Uterus (tissue), 4 donors: ENCODE data around the gene WDSUB1. TPM values are rescaled to one million over a fixed set of nuclear protein-coding genes. Genes with fewer than 3 reads are reported as not detected.

Experiments
- DNase-seq, 2 donors: peaks; one replicate each; pipeline ENCODE4 v3.0.0-alpha.2; 2019 to 2020
- H3K27ac ChIP-seq, 2 donors: fragments of 200-600 bp; sonication (generic); 1 replicate in 1 of 2; 2 replicates in 1 of 2; pipeline ENCODE4 v1.5.1; 2016 to 2018
- H3K27me3 ChIP-seq, 2 donors: fragments of 200-600 bp; sonication (generic); one replicate each; pipeline ENCODE4 v1.5.1; 2018 to 2019; ENCODE audit warnings: control low read depth in 1 of 2
- H3K36me3 ChIP-seq, 2 donors: fragments of 200-600 bp; sonication (generic); one replicate each; pipeline ENCODE4 v1.5.1; 2019; ENCODE audit warnings: control low read depth in 1 of 2
- H3K4me1 ChIP-seq, 2 donors: fragments of 200-600 bp; sonication (generic); one replicate each; pipeline ENCODE4 v1.5.1; 2018 to 2019; ENCODE audit warnings: control low read depth in 1 of 2
- H3K4me3 ChIP-seq, 2 donors: fragments of 200-600 bp; sonication (generic); 1 replicate in 1 of 2; 2 replicates in 1 of 2; pipeline ENCODE4 v1.5.1; 2018 to 2019; ENCODE audit warnings: mild to moderate bottlenecking in 1 of 2
- H3K9me3 ChIP-seq, 2 donors: fragments of 200-600 bp; sonication (generic); one replicate each; pipeline ENCODE4 v1.5.1; 2019; ENCODE audit warnings: control low read depth in 1 of 2
- CTCF ChIP-seq, 4 experiments: fragments of 200-600 bp in 2 of 4; fragments of 450-650 bp in 2 of 4; sonication (generic) in 2 of 4; IDR thresholded peaks; one replicate each; pipeline ENCODE4 v1.5.1; 2016 to 2019; ENCODE audit warnings: antibody characterized with exemption in 4 of 4, mild to moderate bottlenecking in 2 of 4, moderate library complexity in 1 of 4
- POLR2A ChIP-seq, 2 donors: fragments of 450-650 bp; IDR thresholded peaks; one replicate each; pipeline ENCODE4 v1.6.1; 2016; ENCODE audit warnings: antibody characterized with exemption in 2 of 2, mild to moderate bottlenecking in 1 of 2, moderate library complexity in 1 of 2
- intact Hi-C: fragments of 100-400 bp; cut with DNase I; formaldehyde crosslinking; loops from one replicate; pipeline ENCODE4 v1.15.1; 2023; ENCODE audit warnings: low total_unique reads
- total RNA-seq, 4 donors: library from RNA; depleted of rRNA in 3 of 4; stranded (reverse); fragments of >200 nt in 3 of 4; gene quantifications; one replicate each; pipeline versions ENCODE4 v1.1.0 to v1.2.4, GENCODE V29; 2014 to 2023
- donor health status: DM: yes; HTN: yes; CAD: no.

WDSUB1 gene
- total RNA-seq, 4 donors from 2014 or later, result 5.6 to 10.3 (median 8.3) TPM

- Histone ChIP-seq H3K27ac (no peak overlapping the region), H3K9me3 (no peaks in the 10 kb centered on the region), H3K4me1 (no peaks in the 10 kb centered on the region), H3K36me3 (no peaks in the 10 kb centered on the region), H3K4me3 (no peak overlapping the region), H3K27me3 (no peaks in the 10 kb centered on the region)
- no peak for DNase-seq
- intact Hi-C loops, result no loop called here
- TF ChIP-seq CTCF (IDR thresholded peaks at IDR 0.05) (no peak), POLR2A (IDR thresholded peaks at IDR 0.05) (no peak)
Measured at GRCh38 chr2:159229476-159230144, 56.9 kb downstream of the WDSUB1 start.

GRCh38 chr2:159228081-159228581 lies 58.4 kb downstream of the WDSUB1 start:
- no peak overlapping the region for H3K4me3 ChIP-seq
- no peak for DNase-seq

GRCh38 chr2:159227467-159227866 lies 59.0 kb downstream of the WDSUB1 start:
- Histone ChIP-seq H3K9me3 (no peaks in the 10 kb centered on the region), H3K4me1 (no peaks in the 10 kb centered on the region), H3K36me3 (no peaks in the 10 kb centered on the region), H3K4me3 (no peak overlapping the region), H3K27me3 (no peaks in the 10 kb centered on the region), H3K27ac (no peak overlapping the region)
- TF ChIP-seq CTCF (IDR thresholded peaks at IDR 0.05) (no peak), POLR2A (IDR thresholded peaks at IDR 0.05) (no peak)
- no peak for DNase-seq
- intact Hi-C loops, result no loop called here

More at GRCh38 chr2:159228081-159228581, 58.4 kb downstream of the WDSUB1 start:
- Histone ChIP-seq H3K36me3 (no peaks in the 10 kb centered on the region), H3K27me3 (no peaks in the 10 kb centered on the region), H3K27ac (no peak overlapping the region), H3K9me3 (no peaks in the 10 kb centered on the region), H3K4me1 (no peaks in the 10 kb centered on the region)
- no peak for TF ChIP-seq CTCF (IDR thresholded peaks at IDR 0.05)
- TF ChIP-seq POLR2A (IDR thresholded peaks at IDR 0.05), result no peak
- intact Hi-C loops, result no loop called here

GRCh38 chr2:159226608-159227385 lies 59.7 kb downstream of the WDSUB1 start:
- DNase-seq, result no peak
- Histone ChIP-seq H3K9me3 (no peaks in the 10 kb centered on the region), H3K36me3 (no peaks in the 10 kb centered on the region), H3K4me1 (no peaks in the 10 kb centered on the region), H3K4me3 (no peak overlapping the region), H3K27me3 (no peaks in the 10 kb centered on the region), H3K27ac (peak overlapping the region in 1 of 2 donors; percentile 7)
- no peak for TF ChIP-seq CTCF (IDR thresholded peaks at IDR 0.05)
- TF ChIP-seq POLR2A (IDR thresholded peaks at IDR 0.05), result no peak
- intact Hi-C loops, result no loop called here

GRCh38 chr2:159226059-159226461 lies 60.4 kb downstream of the WDSUB1 start:
- Histone ChIP-seq H3K4me3 (no peak overlapping the region), H3K4me1 (no peaks in the 10 kb centered on the region), H3K9me3 (no peaks in the 10 kb centered on the region), H3K27ac (peak overlapping the region in 1 of 2 donors; percentile 7), H3K27me3 (no peaks in the 10 kb centered on the region), H3K36me3 (no peaks in the 10 kb centered on the region)
- DNase-seq, result no peak
- TF ChIP-seq CTCF (IDR thresholded peaks at IDR 0.05), result no peak
- TF ChIP-seq POLR2A (IDR thresholded peaks at IDR 0.05), result no peak
- intact Hi-C loops, result no loop called here
